ENCODE measurements around the gene ZNF417.

GRCh38 chr19:57961785-57962184, 45.4 kb upstream of the ZNF417 start:
- TF ChIP-seq, protein P1, sequence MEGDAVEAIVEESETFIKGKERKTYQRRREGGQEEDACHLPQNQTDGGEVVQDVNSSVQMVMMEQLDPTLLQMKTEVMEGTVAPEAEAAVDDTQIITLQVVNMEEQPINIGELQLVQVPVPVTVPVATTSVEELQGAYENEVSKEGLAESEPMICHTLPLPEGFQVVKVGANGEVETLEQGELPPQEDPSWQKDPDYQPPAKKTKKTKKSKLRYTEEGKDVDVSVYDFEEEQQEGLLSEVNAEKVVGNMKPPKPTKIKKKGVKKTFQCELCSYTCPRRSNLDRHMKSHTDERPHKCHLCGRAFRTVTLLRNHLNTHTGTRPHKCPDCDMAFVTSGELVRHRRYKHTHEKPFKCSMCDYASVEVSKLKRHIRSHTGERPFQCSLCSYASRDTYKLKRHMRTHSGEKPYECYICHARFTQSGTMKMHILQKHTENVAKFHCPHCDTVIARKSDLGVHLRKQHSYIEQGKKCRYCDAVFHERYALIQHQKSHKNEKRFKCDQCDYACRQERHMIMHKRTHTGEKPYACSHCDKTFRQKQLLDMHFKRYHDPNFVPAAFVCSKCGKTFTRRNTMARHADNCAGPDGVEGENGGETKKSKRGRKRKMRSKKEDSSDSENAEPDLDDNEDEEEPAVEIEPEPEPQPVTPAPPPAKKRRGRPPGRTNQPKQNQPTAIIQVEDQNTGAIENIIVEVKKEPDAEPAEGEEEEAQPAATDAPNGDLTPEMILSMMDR (IDR thresholded peaks at IDR 0.05; ENCODE audit: control extremely low read depth in 1 of 3, insufficient read depth in 1 of 3, low read depth in 1 of 3, low read length in 3 of 3) = no peak
- TF ChIP-seq POLR2A (IDR thresholded peaks at IDR 0.05; ENCODE audit: control extremely low read depth in 1 of 2, low read depth in 2 of 2, low read length in 2 of 2) = no peak
- no peak for TF ChIP-seq RBBP5 (IDR thresholded peaks at IDR 0.05; ENCODE audit: borderline replicate concordance, low read depth, low read length)
- TF ChIP-seq CREB1 (IDR thresholded peaks at IDR 0.05) = no peak
- no peak for TF ChIP-seq GABPA (IDR thresholded peaks at IDR 0.05; ENCODE audit: borderline replicate concordance, insufficient read depth, low read length)
- TF ChIP-seq SIX5 (IDR thresholded peaks at IDR 0.05; ENCODE audit: low read depth, low read length) = no peak
- no peak for TF ChIP-seq POLR2AphosphoS5 (IDR thresholded peaks at IDR 0.05; ENCODE audit: low read depth, low read length)
- no peak for TF ChIP-seq CBX5 (IDR thresholded peaks at IDR 0.05; ENCODE audit: low read depth, low read length)
- TF ChIP-seq YY1 (IDR thresholded peaks at IDR 0.05; ENCODE audit: low read depth, low read length) = no peak
- no peak for TF ChIP-seq ZNF274 (IDR thresholded peaks at IDR 0.05; ENCODE audit: borderline replicate concordance, extremely low read depth, low read length)
- TF ChIP-seq TEAD4 (IDR thresholded peaks at IDR 0.05; ENCODE audit: low read depth, low read length) = no peak
